Transverse colon (tissue), 4 donors: Measurements from ENCODE around the gene TMTC1. TPM values are rescaled to one million over a fixed set of nuclear protein-coding genes. Genes with fewer than 3 reads are reported as not detected.
A peak's percentile ranks its signal among the peaks of the same experiment; 100 is the strongest.

ENCODE experiments used
- DNase-seq: peaks from one replicate; pipeline ENCODE4 v3.0.0-alpha.2; 2019
- H3K27ac ChIP-seq, 4 donors: fragments of 200-600 bp; sonication (generic); 2 replicates each; pipeline ENCODE4 v1.5.1; 2016 to 2018; ENCODE audit warnings: inconsistent platforms in 4 of 4
- H3K27me3 ChIP-seq: fragments of 200-600 bp; sonication (generic); 2 replicates; pipeline ENCODE4 v1.5.1; 2017; ENCODE audit warnings: inconsistent platforms
- H3K36me3 ChIP-seq, 4 donors: fragments of 200-600 bp; sonication (generic); 2 replicates each; pipeline ENCODE4 v1.5.1; 2017 to 2019; ENCODE audit warnings: inconsistent platforms in 4 of 4
- H3K4me1 ChIP-seq, 4 donors: fragments of 200-600 bp; sonication (generic); 2 replicates each; pipeline ENCODE4 v1.5.1; 2017 to 2020; ENCODE audit warnings: inconsistent platforms in 4 of 4
- H3K4me3 ChIP-seq, 4 donors: fragments of 200-600 bp; sonication (generic); 1 replicate in 1 of 4; 2 replicates in 3 of 4; pipeline versions ENCODE4 v1.5.1 to v1.6.1; 2017 to 2019; ENCODE audit warnings: inconsistent platforms in 4 of 4
- H3K9me3 ChIP-seq, 2 donors: fragments of 200-600 bp; sonication (generic); 2 replicates each; pipeline ENCODE4 v1.5.1; 2017 to 2019; ENCODE audit warnings: inconsistent platforms in 2 of 2
- CTCF ChIP-seq, 5 experiments: fragments of 200-600 bp in 3 of 5; fragments of 450-650 bp in 2 of 5; sonication (generic) in 3 of 5; IDR thresholded peaks; 1 replicate in 2 of 5; 2 replicates in 3 of 5; pipeline ENCODE4 v1.5.1; 2016 to 2017; ENCODE audit warnings: antibody characterized with exemption in 5 of 5, inconsistent platforms in 3 of 5, mild to moderate bottlenecking in 2 of 5, moderate library complexity in 1 of 5
- EP300 ChIP-seq: sonication (generic); formaldehyde crosslinking; IDR thresholded peaks from one replicate; pipeline ENCODE4 v1.6.1; 2017; ENCODE audit warnings: antibody characterized with exemption, low read depth
- POLR2A ChIP-seq: fragments of 450-650 bp; IDR thresholded peaks from one replicate; pipeline ENCODE4 v1.6.1; 2016; ENCODE audit warnings: antibody characterized with exemption, mild to moderate bottlenecking, moderate library complexity
- POLR2AphosphoS5 ChIP-seq, 3 donors: sonication (generic); formaldehyde crosslinking; IDR thresholded peaks; one replicate each; pipeline ENCODE4 v1.6.1; 2016; ENCODE audit warnings: antibody characterized with exemption in 3 of 3
- WGBS, 2 donors: methylation state at CpG; one replicate each; pipeline ENCODE4 v1.1.5; 2018; ENCODE audit warnings: low coverage in 1 of 2; 5-methylcytosine and 5-hydroxymethylcytosine counted together
- in situ Hi-C, 4 donors: fragments of 200-750 bp; cut with MboI; loops; one replicate each; pipeline versions ENCODE4 v1.15.0 to v1.15.1; 2017; ENCODE audit warnings: low sequenced_read_pairs in 3 of 4, low pct_ligation_motif_present in 1 of 4, low pct_unique_long_range_greater_than_20kb in 1 of 4
- intact Hi-C: fragments of 100-400 bp; cut with DNase I; formaldehyde crosslinking; loops from one replicate; pipeline ENCODE4 v1.15.1; 2023; ENCODE audit warnings: low total_unique reads
- total RNA-seq, 4 donors: library from RNA; depleted of rRNA; stranded (reverse); fragments of >200 nt; gene quantifications; one replicate each; pipeline ENCODE4 v1.1.0, GENCODE V29; 2016

TMTC1 gene
- total RNA-seq, 4 donors from 2014 or later: 10.2 to 26.9 (median 16.9) TPM

DNA sequence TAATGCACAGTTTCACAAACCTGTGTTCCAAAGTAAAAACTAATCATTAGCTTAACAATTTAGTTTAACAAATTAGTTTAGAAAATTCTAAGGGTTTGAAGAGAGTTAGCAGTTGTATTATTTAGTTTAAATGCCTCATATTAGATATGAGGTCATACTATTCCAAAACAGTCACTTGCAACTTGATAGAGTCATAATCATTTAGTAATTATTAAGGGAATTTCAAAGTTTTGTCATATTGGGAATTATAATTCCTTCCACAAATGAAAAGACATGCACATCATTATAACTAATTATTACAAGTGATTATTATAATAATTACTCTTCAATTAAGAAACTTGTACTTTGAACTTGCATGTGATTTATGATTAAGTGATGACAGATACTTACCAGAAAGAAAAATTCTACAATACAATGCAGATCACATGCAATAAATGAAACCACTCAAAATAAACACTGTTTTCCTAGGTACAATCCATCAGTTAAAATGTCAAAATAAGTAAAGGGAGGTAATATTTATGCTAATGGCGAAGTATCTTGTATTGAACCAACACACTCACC is 66.1 kb downstream of the TMTC1 start:
- H3K27ac ChIP-seq: no peak overlapping the region
- WGBS, 2 donors: 0 to 3% methylated on average over 1 of the region's 1 CpG
- H3K27me3 ChIP-seq: no peaks in the 10 kb centered on the region
- H3K9me3 ChIP-seq: no peaks in the 10 kb centered on the region
- H3K4me3 ChIP-seq: no peak overlapping the region
- in situ Hi-C loops: no loop called here
- H3K4me1 ChIP-seq: peaks cover 0 to 8% (median 0%) of the 10 kb centered on the region in 4 donors
- no peaks in the 10 kb centered on the region for H3K36me3 ChIP-seq
- TF ChIP-seq POLR2A (no peak), EP300 (no peak)
- DNase-seq: no peak
- intact Hi-C loops: no loop called here

GRCh38 chr12:29714966-29715365 is 68.8 kb downstream of the TMTC1 start:
- Histone ChIP-seq H3K36me3 (no peaks in the 10 kb centered on the region), H3K4me3 (no peak overlapping the region), H3K27ac (no peak overlapping the region), H3K9me3 (no peaks in the 10 kb centered on the region), H3K4me1 (peaks cover 0 to 10% (median 0%) of the 10 kb centered on the region in 4 donors), H3K27me3 (no peaks in the 10 kb centered on the region)
- DNase-seq: no peak
- TF ChIP-seq POLR2A (no peak), CTCF (IDR thresholded peaks at IDR 0.05) (no peak), EP300 (no peak), POLR2AphosphoS5 (IDR thresholded peaks at IDR 0.05) (no peak)
- in situ Hi-C loops (no loop called here), intact Hi-C loops (no loop called here)

GRCh38 chr12:29713729-29714128 is 70.0 kb downstream of the TMTC1 start:
- no peak overlapping the region for H3K4me3 ChIP-seq
- H3K36me3 ChIP-seq: no peaks in the 10 kb centered on the region
- peaks cover 0 to 13% (median 0%) of the 10 kb centered on the region in 4 donors for H3K4me1 ChIP-seq
- intact Hi-C loops: no loop called here
- TF ChIP-seq CTCF (IDR thresholded peaks at IDR 0.05) (no peak), POLR2AphosphoS5 (IDR thresholded peaks at IDR 0.05) (no peak), POLR2A (no peak), EP300 (no peak)
- in situ Hi-C loops: no loop called here
- H3K27me3 ChIP-seq: no peaks in the 10 kb centered on the region
- no peak for DNase-seq
- 69 to 80% methylated on average over 1 to 3 of the region's 3 CpGs for WGBS, 2 donors
- H3K9me3 ChIP-seq: no peaks in the 10 kb centered on the region
- no peak overlapping the region for H3K27ac ChIP-seq

DNA sequence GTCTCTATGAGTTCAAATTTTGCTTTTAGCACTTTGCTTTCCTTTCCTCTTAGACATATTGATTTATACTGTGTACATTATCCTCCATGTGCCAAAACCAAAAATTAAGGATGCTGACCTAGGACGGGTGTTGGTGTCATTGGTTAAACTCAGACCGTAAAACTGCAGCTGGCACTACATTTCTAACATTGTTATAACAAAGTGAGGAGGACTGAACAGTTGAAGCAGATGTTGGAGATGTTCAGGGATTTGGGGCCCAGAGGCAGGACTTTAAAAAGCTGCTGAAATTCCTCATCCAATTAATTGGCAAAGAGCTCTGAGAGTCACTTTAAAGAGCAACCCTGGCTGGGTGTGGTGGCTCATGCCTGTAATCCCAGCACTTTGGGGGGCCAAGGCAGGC is 72.4 kb downstream of the TMTC1 start:
- Histone ChIP-seq H3K4me1 (peaks cover 0 to 13% (median 0%) of the 10 kb centered on the region in 4 donors), H3K27me3 (no peaks in the 10 kb centered on the region), H3K4me3 (no peak overlapping the region), H3K9me3 (no peaks in the 10 kb centered on the region), H3K36me3 (no peaks in the 10 kb centered on the region), H3K27ac (no peak overlapping the region)
- 50 to 52% methylated on average over 2 of the region's 2 CpGs for WGBS, 2 donors
- intact Hi-C loops: no loop called here
- TF ChIP-seq EP300: no peak
- in situ Hi-C loops: no loop called here
- no peak for DNase-seq

GRCh38 chr12:29710104-29710503 is 73.6 kb downstream of the TMTC1 start:
- WGBS, 2 donors: 59 to 85% methylated on average over 1 to 5 of the region's 5 CpGs
- Histone ChIP-seq H3K4me1 (peaks cover 0 to 13% (median 0%) of the 10 kb centered on the region in 4 donors), H3K27me3 (no peaks in the 10 kb centered on the region), H3K4me3 (no peak overlapping the region), H3K36me3 (no peaks in the 10 kb centered on the region), H3K9me3 (no peaks in the 10 kb centered on the region), H3K27ac (peak overlapping the region in 1 of 4 donors; percentile 5)
- in situ Hi-C loops: no loop called here
- DNase-seq: no peak
- no peak for TF ChIP-seq EP300
- no peak for TF ChIP-seq POLR2A
- no peak for TF ChIP-seq POLR2AphosphoS5 (IDR thresholded peaks at IDR 0.05)
- TF ChIP-seq CTCF (IDR thresholded peaks at IDR 0.05): no peak
- intact Hi-C loops: no loop called here
